Inflammatory macrophage treated with lipopolysaccharide for 1 hour (primary cell): ENCODE measurements around the gene CLK1.
"Not testable (repeated sequence)": the region's sequence is repeated elsewhere in the genome, so short reads cannot be mapped to it uniquely, and the experiment has no call there.

Source experiments
- DNase-seq, 2 donors: peaks; one replicate each; pipeline ENCODE4 v3.0.0-alpha.2; 2020 to 2022

Gene CLK1

GRCh38 chr2:200851398-200852248 lies 12.8 kb downstream of the CLK1 start:
- DNase-seq: no peak

GRCh38 chr2:200850512-200851256 lies 13.8 kb downstream of the CLK1 start:
- no peak for DNase-seq

- DNase-seq: no peak
Measured at GRCh38 chr2:200847939-200848338, 16.5 kb downstream of the CLK1 start.

GRCh38 chr2:200847269-200847668 lies 17.2 kb downstream of the CLK1 start:
- DNase-seq: peak; percentile 46 to 85

- DNase-seq: no peak
Measured at GRCh38 chr2:200845669-200846325, 18.7 kb downstream of the CLK1 start.

GRCh38 chr2:200845194-200845593 lies 19.3 kb downstream of the CLK1 start:
- DNase-seq: no peak

GRCh38 chr2:200843993-200844948 lies 20.2 kb downstream of the CLK1 start:
- DNase-seq: no peak

- no peak for DNase-seq
Measured at GRCh38 chr2:200839513-200839912, 24.9 kb downstream of the CLK1 start.

GRCh38 chr2:200834701-200835100 lies 29.8 kb downstream of the CLK1 start:
- peak in 1 of 2 donors; percentile 59 for DNase-seq

- DNase-seq: no peak
Measured at GRCh38 chr2:200829258-200829655, 35.2 kb downstream of the CLK1 start.

- no peak for DNase-seq
Measured at GRCh38 chr2:200828572-200829257, 35.7 kb downstream of the CLK1 start.

- DNase-seq: no peak
Measured at GRCh38 chr2:200828104-200828503, 36.4 kb downstream of the CLK1 start.

GRCh38 chr2:200821686-200822245 lies 42.7 kb downstream of the CLK1 start:
- peak in 1 of 2 donors; percentile 59 for DNase-seq

GRCh38 chr2:200820573-200821234 lies 43.8 kb downstream of the CLK1 start:
- DNase-seq: no peak

- DNase-seq: not testable (repeated sequence)
Measured at GRCh38 chr2:200818732-200819131, 45.7 kb downstream of the CLK1 start.

- DNase-seq: peak; percentile 79 to 80
Measured at GRCh38 chr2:200814917-200815316, 49.5 kb downstream of the CLK1 start.

- peak in 1 of 2 donors; percentile 26 for DNase-seq
Measured at GRCh38 chr2:200814276-200814815, 50.1 kb downstream of the CLK1 start.

GRCh38 chr2:200812122-200813022 lies 52.1 kb downstream of the CLK1 start:
- DNase-seq: peak; percentile 72 to 74
